ENCODE measurements around the gene GABRR2.

Gene GABRR2

DNA sequence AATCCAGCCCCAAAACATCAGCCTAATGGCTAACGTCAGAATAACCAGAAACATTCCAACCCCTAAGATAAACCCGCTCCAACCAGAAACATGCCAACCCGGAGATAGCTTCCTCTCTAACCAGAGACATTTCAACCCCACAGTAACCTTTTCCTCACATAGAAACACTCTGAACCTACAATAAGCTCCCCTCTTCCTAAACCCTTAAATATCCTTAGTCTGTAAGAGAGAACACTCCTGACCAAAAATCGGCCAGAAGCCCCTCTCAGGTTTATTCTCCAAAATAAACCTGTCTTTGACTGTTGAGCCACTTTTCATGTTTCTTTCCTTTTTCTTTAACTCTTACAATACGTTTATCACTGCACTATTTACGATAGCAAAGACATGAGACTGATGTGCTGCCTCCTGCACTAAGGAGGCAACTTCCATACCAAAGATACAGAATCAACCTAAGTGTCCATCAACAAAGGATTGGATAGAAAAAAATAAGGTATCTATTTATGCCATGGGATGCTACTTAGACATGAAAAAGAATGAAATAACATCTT lies 5.0 kb upstream of the GABRR2 start:
- no peak overlapping the region for H3K27ac ChIP-seq
- ChIA-PET CTCF (no interaction called here), POLR2A (ENCODE audit: low non-redundant PET) (no interaction called here)
- no peak for DNase-seq (ENCODE audit: low spot score)
- TF ChIP-seq, protein P1, sequence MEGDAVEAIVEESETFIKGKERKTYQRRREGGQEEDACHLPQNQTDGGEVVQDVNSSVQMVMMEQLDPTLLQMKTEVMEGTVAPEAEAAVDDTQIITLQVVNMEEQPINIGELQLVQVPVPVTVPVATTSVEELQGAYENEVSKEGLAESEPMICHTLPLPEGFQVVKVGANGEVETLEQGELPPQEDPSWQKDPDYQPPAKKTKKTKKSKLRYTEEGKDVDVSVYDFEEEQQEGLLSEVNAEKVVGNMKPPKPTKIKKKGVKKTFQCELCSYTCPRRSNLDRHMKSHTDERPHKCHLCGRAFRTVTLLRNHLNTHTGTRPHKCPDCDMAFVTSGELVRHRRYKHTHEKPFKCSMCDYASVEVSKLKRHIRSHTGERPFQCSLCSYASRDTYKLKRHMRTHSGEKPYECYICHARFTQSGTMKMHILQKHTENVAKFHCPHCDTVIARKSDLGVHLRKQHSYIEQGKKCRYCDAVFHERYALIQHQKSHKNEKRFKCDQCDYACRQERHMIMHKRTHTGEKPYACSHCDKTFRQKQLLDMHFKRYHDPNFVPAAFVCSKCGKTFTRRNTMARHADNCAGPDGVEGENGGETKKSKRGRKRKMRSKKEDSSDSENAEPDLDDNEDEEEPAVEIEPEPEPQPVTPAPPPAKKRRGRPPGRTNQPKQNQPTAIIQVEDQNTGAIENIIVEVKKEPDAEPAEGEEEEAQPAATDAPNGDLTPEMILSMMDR (conservative IDR thresholded peaks at IDR 0.05; ENCODE audit: low read depth): no peak

- POLR2A ChIA-PET (ENCODE audit: low non-redundant PET): no interaction called here
Observed at GRCh38 chr6:89317067-89317466, 2.0 kb upstream of the GABRR2 start.

GRCh38 chr6:89314692-89315091 lies 407 bp downstream of the GABRR2 start:
- ChIA-PET CTCF (no interaction called here), POLR2A (ENCODE audit: low non-redundant PET) (no interaction called here)
- no peak for DNase-seq (ENCODE audit: low spot score)
- TF ChIP-seq, protein P1 (conservative IDR thresholded peaks at IDR 0.05; ENCODE audit: low read depth): no peak
- H3K27ac ChIP-seq: no peak overlapping the region

More at GRCh38 chr6:89317067-89317466, 2.0 kb upstream of the GABRR2 start:
- CTCF ChIA-PET: interaction anchor here (1.0 kb wide), 1 partner anchor 55 kb away, joined by 3 read pairs; no protein-coding TSS in a partner anchor
- H3K27ac ChIP-seq: no peak overlapping the region
- TF ChIP-seq, protein P1 (conservative IDR thresholded peaks at IDR 0.05; ENCODE audit: low read depth): no peak
- DNase-seq (ENCODE audit: low spot score): no peak

- H3K27ac ChIP-seq: no peak overlapping the region
- CTCF ChIA-PET: no interaction called here
- TF ChIP-seq, protein P1 (conservative IDR thresholded peaks at IDR 0.05; ENCODE audit: low read depth): no peak
- DNase-seq (ENCODE audit: low spot score): no peak
- POLR2A ChIA-PET (ENCODE audit: low non-redundant PET): no interaction called here
Observed at GRCh38 chr6:89313006-89313405, 2.1 kb downstream of the GABRR2 start.

DNA sequence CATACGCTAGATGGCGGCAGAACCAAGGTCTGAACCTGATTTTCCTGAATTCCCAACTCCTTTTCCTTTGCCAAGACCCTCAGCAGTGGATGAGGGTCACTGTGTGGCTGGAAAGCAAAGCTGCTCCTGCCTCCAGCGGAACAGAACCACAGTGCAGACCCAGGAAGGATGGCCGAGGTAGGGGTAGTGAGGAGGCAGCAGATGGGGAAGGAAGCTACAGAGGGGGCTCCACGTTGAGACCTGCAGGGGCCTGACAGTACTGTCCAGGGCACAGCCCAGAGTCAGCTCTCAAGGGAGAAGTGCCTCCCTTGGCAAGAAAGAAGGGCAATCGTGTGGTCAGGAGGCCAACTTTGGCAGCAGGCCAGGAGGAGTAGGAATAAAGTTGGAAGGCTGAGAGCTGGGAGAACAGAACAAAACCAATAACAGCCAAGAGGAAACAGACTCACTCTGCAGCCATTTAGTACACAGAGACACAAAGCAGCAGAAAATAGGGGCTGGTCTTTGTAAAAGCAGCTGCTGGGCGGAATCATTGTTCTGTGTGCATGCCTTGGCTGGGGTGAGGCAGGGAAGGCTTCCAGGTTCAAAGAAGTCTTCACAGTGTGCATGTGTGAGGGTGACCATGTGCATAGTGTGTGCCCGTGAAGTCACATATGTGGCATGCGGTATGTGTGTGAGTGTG lies 3.1 kb downstream of the GABRR2 start:
- DNase-seq (ENCODE audit: low spot score): peak; percentile 31
- no peak overlapping the region for H3K27ac ChIP-seq
- TF ChIP-seq, protein P1 (conservative IDR thresholded peaks at IDR 0.05; ENCODE audit: low read depth): peak; percentile 58
- CTCF ChIA-PET: interaction anchor here (0.6 to 2.4 kb wide), 4 partner anchors 60 to 1485 kb away, joined by 3 to 7 read pairs (median 4); no protein-coding TSS in a partner anchor
- POLR2A ChIA-PET (ENCODE audit: low non-redundant PET): no interaction called here

- ChIA-PET CTCF (interaction anchor here (0.6 to 2.4 kb wide), 4 partner anchors 61 to 1485 kb away, joined by 3 to 7 read pairs (median 4); no protein-coding TSS in a partner anchor), POLR2A (ENCODE audit: low non-redundant PET) (no interaction called here)
- TF ChIP-seq, protein P1 (conservative IDR thresholded peaks at IDR 0.05; ENCODE audit: low read depth): no peak
- no peak for DNase-seq (ENCODE audit: low spot score)
- H3K27ac ChIP-seq: no peak overlapping the region
Observed at GRCh38 chr6:89311530-89311852, 3.6 kb downstream of the GABRR2 start.

All from RWPE1 (cell line).